ENCODE measurements around the gene EXOC1. TPM values are rescaled to one million over a fixed set of nuclear protein-coding genes. Genes with fewer than 3 reads are reported as not detected.

Gene EXOC1
- total RNA-seq, 1 experiment from 2014 or later: 24.1 TPM

DNA sequence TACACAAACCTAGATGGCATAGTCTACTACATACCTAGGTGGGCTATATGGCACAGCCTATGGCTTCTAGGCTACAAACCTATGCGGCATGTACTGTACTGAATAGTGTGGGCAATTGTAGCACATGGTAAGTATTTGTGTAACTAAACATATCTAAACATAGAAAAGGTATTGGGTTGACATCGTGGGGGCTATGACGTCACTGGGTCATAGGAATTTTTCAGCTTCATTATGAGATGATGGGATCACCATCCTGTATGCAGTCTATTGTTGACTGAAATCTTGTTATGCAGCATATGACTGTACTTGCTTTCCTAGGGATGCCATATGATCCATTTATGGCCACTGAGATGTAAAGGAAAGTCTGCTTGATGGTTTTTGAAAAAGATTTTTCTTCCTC, 35.8 kb upstream of the EXOC1 start:
- Histone ChIP-seq H3K27me3 (ENCODE audit: control insufficient read depth, insufficient read depth, low read length) (no peaks in the 10 kb centered on the region), H3K27ac (ENCODE audit: low read length) (no peak overlapping the region), H3K36me3 (ENCODE audit: control insufficient read depth, insufficient read depth, low read length) (no peaks in the 10 kb centered on the region), H3K9me3 (ENCODE audit: control insufficient read depth, insufficient read depth, low read depth, low read length) (no peaks in the 10 kb centered on the region), H3K4me3 (ENCODE audit: low read depth in 2 of 2, low read length in 2 of 2) (no peak overlapping the region), H3K4me1 (ENCODE audit: control insufficient read depth, insufficient read depth, low read length) (no peaks in the 10 kb centered on the region)
- DNase-seq (ENCODE audit: low read depth, low spot score) (no peak), ATAC-seq (no peak)
- intact Hi-C loops (cut with micrococcal nuclease; ENCODE audit: unreplicated experiment) (no loop called here), in situ Hi-C loops (cut with HindIII; ENCODE audit: low pct_unique_long_range_greater_than_20kb, low sequenced_read_pairs) (no loop called here)
- no TSS peak for BruUV-seq (replicated peaks)
- ChIA-PET POLR2A (no interaction called here), CTCF (no interaction called here)
- TF ChIP-seq SIN3A (IDR thresholded peaks at IDR 0.05; ENCODE audit: borderline replicate concordance, insufficient read depth, low read depth, low read length): no peak
- TF ChIP-seq, protein P1, sequence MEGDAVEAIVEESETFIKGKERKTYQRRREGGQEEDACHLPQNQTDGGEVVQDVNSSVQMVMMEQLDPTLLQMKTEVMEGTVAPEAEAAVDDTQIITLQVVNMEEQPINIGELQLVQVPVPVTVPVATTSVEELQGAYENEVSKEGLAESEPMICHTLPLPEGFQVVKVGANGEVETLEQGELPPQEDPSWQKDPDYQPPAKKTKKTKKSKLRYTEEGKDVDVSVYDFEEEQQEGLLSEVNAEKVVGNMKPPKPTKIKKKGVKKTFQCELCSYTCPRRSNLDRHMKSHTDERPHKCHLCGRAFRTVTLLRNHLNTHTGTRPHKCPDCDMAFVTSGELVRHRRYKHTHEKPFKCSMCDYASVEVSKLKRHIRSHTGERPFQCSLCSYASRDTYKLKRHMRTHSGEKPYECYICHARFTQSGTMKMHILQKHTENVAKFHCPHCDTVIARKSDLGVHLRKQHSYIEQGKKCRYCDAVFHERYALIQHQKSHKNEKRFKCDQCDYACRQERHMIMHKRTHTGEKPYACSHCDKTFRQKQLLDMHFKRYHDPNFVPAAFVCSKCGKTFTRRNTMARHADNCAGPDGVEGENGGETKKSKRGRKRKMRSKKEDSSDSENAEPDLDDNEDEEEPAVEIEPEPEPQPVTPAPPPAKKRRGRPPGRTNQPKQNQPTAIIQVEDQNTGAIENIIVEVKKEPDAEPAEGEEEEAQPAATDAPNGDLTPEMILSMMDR (IDR thresholded peaks at IDR 0.05): no peak
- TF ChIP-seq, protein P2, sequence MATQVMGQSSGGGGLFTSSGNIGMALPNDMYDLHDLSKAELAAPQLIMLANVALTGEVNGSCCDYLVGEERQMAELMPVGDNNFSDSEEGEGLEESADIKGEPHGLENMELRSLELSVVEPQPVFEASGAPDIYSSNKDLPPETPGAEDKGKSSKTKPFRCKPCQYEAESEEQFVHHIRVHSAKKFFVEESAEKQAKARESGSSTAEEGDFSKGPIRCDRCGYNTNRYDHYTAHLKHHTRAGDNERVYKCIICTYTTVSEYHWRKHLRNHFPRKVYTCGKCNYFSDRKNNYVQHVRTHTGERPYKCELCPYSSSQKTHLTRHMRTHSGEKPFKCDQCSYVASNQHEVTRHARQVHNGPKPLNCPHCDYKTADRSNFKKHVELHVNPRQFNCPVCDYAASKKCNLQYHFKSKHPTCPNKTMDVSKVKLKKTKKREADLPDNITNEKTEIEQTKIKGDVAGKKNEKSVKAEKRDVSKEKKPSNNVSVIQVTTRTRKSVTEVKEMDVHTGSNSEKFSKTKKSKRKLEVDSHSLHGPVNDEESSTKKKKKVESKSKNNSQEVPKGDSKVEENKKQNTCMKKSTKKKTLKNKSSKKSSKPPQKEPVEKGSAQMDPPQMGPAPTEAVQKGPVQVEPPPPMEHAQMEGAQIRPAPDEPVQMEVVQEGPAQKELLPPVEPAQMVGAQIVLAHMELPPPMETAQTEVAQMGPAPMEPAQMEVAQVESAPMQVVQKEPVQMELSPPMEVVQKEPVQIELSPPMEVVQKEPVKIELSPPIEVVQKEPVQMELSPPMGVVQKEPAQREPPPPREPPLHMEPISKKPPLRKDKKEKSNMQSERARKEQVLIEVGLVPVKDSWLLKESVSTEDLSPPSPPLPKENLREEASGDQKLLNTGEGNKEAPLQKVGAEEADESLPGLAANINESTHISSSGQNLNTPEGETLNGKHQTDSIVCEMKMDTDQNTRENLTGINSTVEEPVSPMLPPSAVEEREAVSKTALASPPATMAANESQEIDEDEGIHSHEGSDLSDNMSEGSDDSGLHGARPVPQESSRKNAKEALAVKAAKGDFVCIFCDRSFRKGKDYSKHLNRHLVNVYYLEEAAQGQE (IDR thresholded peaks at IDR 0.05; ENCODE audit: insufficient read depth in 1 of 2, low read depth in 2 of 2, low read length in 1 of 2): no peak

DNA sequence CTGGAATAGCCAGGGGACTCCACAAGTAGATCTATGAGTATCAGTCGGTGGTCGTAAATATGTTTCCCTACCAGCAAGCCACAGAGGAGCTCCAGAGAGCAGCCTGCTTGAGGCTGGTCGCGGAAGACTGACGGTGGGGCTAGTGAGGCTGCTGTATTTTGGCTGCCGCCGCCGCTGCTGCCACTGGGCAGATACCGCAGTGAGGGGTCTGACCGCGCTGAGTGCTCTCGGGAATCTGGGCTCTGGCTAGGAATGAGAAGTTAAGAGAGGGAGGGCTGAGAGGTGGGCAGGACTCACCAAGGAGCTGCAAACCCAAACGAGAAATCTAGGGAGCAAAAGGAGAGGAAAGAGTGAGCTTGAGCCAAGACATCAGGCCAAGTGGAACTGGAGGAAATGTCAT, 33.8 kb upstream of the EXOC1 start, which contains the start of gene EXOC1L:
TSS of gene EXOC1L (plus strand) at position 157 of the 400 bp plus-strand sequence. CDS start at position 394, 237 bp downstream.
- ChIA-PET CTCF (no interaction called here), POLR2A (no interaction called here)
- no peak within 1 kb of the TSS for H3K4me3 ChIP-seq (ENCODE audit: low read depth in 2 of 2, low read length in 2 of 2)
- no peaks in the 10 kb centered on the region for H3K4me1 ChIP-seq (ENCODE audit: control insufficient read depth, insufficient read depth, low read length)
- no peak for DNase-seq (ENCODE audit: low read depth, low spot score)
- intact Hi-C loops (cut with micrococcal nuclease; ENCODE audit: unreplicated experiment): no loop called here
- TF ChIP-seq, protein P2 (IDR thresholded peaks at IDR 0.05; ENCODE audit: insufficient read depth in 1 of 2, low read depth in 2 of 2, low read length in 1 of 2): no peak
- TF ChIP-seq, protein P1 (IDR thresholded peaks at IDR 0.05): no peak
- TF ChIP-seq SIN3A (IDR thresholded peaks at IDR 0.05; ENCODE audit: borderline replicate concordance, insufficient read depth, low read depth, low read length) (no peak), POLR2AphosphoS5 (IDR thresholded peaks at IDR 0.05; ENCODE audit: low read depth, low read length) (no peak), TCF7L2 (IDR thresholded peaks at IDR 0.05; ENCODE audit: low read depth, low read length) (no peak)
- no peaks in the 10 kb centered on the region for H3K27me3 ChIP-seq (ENCODE audit: control insufficient read depth, insufficient read depth, low read length)
- no peak within 1 kb of the TSS for H3K27ac ChIP-seq (ENCODE audit: low read length)
- in situ Hi-C loops (cut with HindIII; ENCODE audit: low pct_unique_long_range_greater_than_20kb, low sequenced_read_pairs): no loop called here
- no peaks in the 10 kb centered on the region for H3K36me3 ChIP-seq (ENCODE audit: control insufficient read depth, insufficient read depth, low read length)
- H3K9me3 ChIP-seq (ENCODE audit: control insufficient read depth, insufficient read depth, low read depth, low read length): no peaks in the 10 kb centered on the region
- no peak for ATAC-seq
- no TSS peak for BruUV-seq (replicated peaks)
